ENCODE data around the gene NUDT3. TPM values are rescaled to one million over a fixed set of nuclear protein-coding genes. Genes with fewer than 3 reads are reported as not detected.

The NUDT3 gene
- total and polyA plus RNA-seq, 9 of the 15 experiments (the other 6 are each of a cell fraction or from before 2014, with no cell fraction given) = 5.4 to 81.2 (median 56.4) TPM

DNA sequence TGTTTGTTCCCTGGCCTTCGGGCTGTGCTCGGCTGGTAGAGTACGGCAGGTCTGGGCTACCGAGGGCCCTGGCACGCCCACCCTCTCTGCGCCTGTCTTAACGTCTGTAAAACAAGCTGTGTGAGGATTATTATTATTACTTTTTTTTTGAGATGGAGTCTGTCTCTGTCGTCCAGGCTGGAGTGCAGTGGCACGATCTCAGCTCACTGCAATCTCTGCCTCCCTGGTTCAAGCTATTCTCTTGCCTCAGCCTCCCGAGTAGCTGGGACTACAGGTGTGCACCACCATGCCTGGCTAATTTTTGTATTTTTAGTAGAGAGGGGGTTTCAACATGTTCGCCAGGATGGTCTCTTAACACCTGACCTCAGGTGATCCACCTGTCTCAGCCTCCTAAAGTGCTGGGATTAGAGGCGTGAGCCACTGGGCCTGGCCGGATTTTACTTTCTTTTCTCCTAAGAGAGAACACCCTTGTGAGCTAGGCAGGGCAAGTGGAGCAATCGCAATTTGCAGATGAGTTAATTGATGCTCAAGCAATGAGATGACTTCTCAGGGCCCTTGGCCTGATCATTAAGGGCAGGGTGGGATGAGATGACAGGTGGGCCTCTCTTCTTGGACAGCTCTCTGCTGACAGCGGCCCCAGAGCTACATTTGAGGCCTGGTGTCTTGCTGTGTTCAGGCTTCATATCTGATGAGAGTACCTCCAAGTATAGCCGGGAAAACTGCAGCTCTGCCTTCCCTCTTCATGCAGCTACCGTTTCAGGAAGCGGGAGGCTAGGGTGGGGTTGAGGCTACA is 142.8 kb downstream of the NUDT3 start (continued):
- TF ChIP-seq, protein P1, sequence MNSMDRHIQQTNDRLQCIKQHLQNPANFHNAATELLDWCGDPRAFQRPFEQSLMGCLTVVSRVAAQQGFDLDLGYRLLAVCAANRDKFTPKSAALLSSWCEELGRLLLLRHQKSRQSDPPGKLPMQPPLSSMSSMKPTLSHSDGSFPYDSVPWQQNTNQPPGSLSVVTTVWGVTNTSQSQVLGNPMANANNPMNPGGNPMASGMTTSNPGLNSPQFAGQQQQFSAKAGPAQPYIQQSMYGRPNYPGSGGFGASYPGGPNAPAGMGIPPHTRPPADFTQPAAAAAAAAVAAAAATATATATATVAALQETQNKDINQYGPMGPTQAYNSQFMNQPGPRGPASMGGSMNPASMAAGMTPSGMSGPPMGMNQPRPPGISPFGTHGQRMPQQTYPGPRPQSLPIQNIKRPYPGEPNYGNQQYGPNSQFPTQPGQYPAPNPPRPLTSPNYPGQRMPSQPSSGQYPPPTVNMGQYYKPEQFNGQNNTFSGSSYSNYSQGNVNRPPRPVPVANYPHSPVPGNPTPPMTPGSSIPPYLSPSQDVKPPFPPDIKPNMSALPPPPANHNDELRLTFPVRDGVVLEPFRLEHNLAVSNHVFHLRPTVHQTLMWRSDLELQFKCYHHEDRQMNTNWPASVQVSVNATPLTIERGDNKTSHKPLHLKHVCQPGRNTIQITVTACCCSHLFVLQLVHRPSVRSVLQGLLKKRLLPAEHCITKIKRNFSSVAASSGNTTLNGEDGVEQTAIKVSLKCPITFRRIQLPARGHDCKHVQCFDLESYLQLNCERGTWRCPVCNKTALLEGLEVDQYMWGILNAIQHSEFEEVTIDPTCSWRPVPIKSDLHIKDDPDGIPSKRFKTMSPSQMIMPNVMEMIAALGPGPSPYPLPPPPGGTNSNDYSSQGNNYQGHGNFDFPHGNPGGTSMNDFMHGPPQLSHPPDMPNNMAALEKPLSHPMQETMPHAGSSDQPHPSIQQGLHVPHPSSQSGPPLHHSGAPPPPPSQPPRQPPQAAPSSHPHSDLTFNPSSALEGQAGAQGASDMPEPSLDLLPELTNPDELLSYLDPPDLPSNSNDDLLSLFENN (IDR thresholded peaks at IDR 0.05; ENCODE audit: low read depth in 2 of 2, low read length in 2 of 2) = no peak
- TF ChIP-seq, protein P2, sequence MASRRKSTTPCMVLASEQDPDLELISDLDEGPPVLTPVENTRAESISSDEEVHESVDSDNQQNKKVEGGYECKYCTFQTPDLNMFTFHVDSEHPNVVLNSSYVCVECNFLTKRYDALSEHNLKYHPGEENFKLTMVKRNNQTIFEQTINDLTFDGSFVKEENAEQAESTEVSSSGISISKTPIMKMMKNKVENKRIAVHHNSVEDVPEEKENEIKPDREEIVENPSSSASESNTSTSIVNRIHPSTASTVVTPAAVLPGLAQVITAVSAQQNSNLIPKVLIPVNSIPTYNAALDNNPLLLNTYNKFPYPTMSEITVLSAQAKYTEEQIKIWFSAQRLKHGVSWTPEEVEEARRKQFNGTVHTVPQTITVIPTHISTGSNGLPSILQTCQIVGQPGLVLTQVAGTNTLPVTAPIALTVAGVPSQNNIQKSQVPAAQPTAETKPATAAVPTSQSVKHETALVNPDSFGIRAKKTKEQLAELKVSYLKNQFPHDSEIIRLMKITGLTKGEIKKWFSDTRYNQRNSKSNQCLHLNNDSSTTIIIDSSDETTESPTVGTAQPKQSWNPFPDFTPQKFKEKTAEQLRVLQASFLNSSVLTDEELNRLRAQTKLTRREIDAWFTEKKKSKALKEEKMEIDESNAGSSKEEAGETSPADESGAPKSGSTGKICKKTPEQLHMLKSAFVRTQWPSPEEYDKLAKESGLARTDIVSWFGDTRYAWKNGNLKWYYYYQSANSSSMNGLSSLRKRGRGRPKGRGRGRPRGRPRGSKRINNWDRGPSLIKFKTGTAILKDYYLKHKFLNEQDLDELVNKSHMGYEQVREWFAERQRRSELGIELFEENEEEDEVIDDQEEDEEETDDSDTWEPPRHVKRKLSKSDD (conservative IDR thresholded peaks at IDR 0.05; ENCODE audit: low read length) = no peak
- TF ChIP-seq, protein P3, sequence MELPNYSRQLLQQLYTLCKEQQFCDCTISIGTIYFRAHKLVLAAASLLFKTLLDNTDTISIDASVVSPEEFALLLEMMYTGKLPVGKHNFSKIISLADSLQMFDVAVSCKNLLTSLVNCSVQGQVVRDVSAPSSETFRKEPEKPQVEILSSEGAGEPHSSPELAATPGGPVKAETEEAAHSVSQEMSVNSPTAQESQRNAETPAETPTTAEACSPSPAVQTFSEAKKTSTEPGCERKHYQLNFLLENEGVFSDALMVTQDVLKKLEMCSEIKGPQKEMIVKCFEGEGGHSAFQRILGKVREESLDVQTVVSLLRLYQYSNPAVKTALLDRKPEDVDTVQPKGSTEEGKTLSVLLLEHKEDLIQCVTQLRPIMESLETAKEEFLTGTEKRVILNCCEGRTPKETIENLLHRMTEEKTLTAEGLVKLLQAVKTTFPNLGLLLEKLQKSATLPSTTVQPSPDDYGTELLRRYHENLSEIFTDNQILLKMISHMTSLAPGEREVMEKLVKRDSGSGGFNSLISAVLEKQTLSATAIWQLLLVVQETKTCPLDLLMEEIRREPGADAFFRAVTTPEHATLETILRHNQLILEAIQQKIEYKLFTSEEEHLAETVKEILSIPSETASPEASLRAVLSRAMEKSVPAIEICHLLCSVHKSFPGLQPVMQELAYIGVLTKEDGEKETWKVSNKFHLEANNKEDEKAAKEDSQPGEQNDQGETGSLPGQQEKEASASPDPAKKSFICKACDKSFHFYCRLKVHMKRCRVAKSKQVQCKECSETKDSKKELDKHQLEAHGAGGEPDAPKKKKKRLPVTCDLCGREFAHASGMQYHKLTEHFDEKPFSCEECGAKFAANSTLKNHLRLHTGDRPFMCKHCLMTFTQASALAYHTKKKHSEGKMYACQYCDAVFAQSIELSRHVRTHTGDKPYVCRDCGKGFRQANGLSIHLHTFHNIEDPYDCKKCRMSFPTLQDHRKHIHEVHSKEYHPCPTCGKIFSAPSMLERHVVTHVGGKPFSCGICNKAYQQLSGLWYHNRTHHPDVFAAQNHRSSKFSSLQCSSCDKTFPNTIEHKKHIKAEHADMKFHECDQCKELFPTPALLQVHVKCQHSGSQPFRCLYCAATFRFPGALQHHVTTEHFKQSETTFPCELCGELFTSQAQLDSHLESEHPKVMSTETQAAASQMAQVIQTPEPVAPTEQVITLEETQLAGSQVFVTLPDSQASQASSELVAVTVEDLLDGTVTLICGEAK (IDR thresholded peaks at IDR 0.05) = no peak; the same call in 1 of the 2 replicates
- TF ChIP-seq, protein P3 (CRISPR knock-in tag; IDR thresholded peaks at IDR 0.05) = no peak
- TF ChIP-seq ZNF561 (CRISPR knock-in tag; conservative IDR thresholded peaks at IDR 0.05) = no peak
- no peak for TF ChIP-seq SRSF3 (IDR thresholded peaks at IDR 0.05; ENCODE audit: insufficient read depth, low read length)
- TF ChIP-seq KDM5B (IDR thresholded peaks at IDR 0.05; ENCODE audit: insufficient replicate concordance, low read depth, low read length) = peak; percentile 47
- TF ChIP-seq SMARCE1 (IDR thresholded peaks at IDR 0.05) = 0 out of 2 replicates have a peak, but pooled peaks have one; percentile 38
- TF ChIP-seq BRD9 (IDR thresholded peaks at IDR 0.05; ENCODE audit: low read depth, partially characterized antibody) = peak; percentile 72
- 0 out of 2 replicates have a peak, but pooled peaks have one; percentile 22 for TF ChIP-seq PHB2 (IDR thresholded peaks at IDR 0.05; ENCODE audit: low read depth)
- TF ChIP-seq ZNF583 (CRISPR knock-in tag; IDR thresholded peaks at IDR 0.05) = 0 out of 2 replicates have a peak, but pooled peaks have one; percentile 3
